A549 (cell line): Measurements from ENCODE around the gene CKAP5. TPM values are rescaled to one million over a fixed set of nuclear protein-coding genes. Genes with fewer than 3 reads are reported as not detected.

ENCODE experiments used
- ATAC-seq, 2 experiments: fragments of 200-7000 bp in 1 of 2; fragments of >200 bp in 1 of 2; cut with Nextera tagmentation in 1 of 2; cut with Tn5 transposase in 1 of 2; 3 replicates each; pipeline versions ENCODE4 v1.8.0 to v1.9.1; 2018 to 2020; ENCODE audit warnings: mild to moderate bottlenecking in 1 of 2, moderate library complexity in 1 of 2
- CTCF ChIA-PET: fragments of 300-600 bp; sonication (Branson Sonifier 250); formaldehyde crosslinking; extraction: SDS; loops from one replicate; lab custom pipeline; 2021; ENCODE audit warnings: antibody characterized with exemption, inconsistent platforms; lab: Yijun Ruan, JAX
- POLR2A ChIA-PET: fragments of 350-600 bp; formaldehyde crosslinking; extraction: SDS; loops from one replicate; lab custom pipeline; 2021; ENCODE audit warnings: antibody characterized with exemption, inconsistent platforms; lab: Yijun Ruan, JAX
- DNase-seq, 2 experiments: peaks; one replicate each; pipeline versions ENCODE4 v3.0.0 to v3.0.0-alpha.2; 2011 to 2016; ENCODE audit warnings: low read depth in 1 of 2, low spot score in 1 of 2
- FAIRE-seq: peaks from 2 replicates; lab custom pipeline; 2011; peaks lifted over from hg19 to GRCh38; lab: Jason Lieb, UNC
- H3K27ac ChIP-seq, 2 experiments: fragments of >200 bp; sonication (Bioruptor Twin); formaldehyde crosslinking; 3 replicates each; pipeline ENCODE4 v1.5.1; 2016 to 2017
- H3K4me1 ChIP-seq: fragments of >200 bp; sonication (Bioruptor Twin); formaldehyde crosslinking; 3 replicates; pipeline ENCODE4 v1.6.1; 2016
- H3K4me2 ChIP-seq: fragments of >200 bp; sonication (Bioruptor Twin); formaldehyde crosslinking; 3 replicates; pipeline ENCODE4 v1.6.1; 2016
- H3K4me3 ChIP-seq: fragments of >200 bp; sonication (Bioruptor Twin); formaldehyde crosslinking; 3 replicates; pipeline ENCODE4 v1.5.1; 2016
- H3K9me3 ChIP-seq: fragments of >200 bp; sonication (Bioruptor Twin); formaldehyde crosslinking; 3 replicates; pipeline ENCODE4 v1.6.1; 2016
- ATOH8 ChIP-seq: fragments of 250-450 bp; sonication (Bioruptor Pico); IDR thresholded peaks from 2 replicates; pipeline ENCODE4 v1.5.0; 2020; ENCODE audit warnings: low read depth, mild to moderate bottlenecking, moderate library complexity
- CBX8 ChIP-seq: fragments of 200-600 bp; sonication (generic); IDR thresholded peaks from 2 replicates; pipeline ENCODE4 v1.6.1; 2016
- CEBPB ChIP-seq, 2 experiments: fragments of >200 bp in 1 of 2; sonication (Bioruptor Twin) in 1 of 2; formaldehyde crosslinking in 1 of 2; IDR thresholded peaks; 2 replicates each; pipeline ENCODE4 v1.6.1; 2012 to 2016
- CHD4 ChIP-seq: fragments of 200-600 bp; sonication (generic); IDR thresholded peaks from 2 replicates; pipeline ENCODE4 v1.6.1; 2016; ENCODE audit warnings: antibody characterized with exemption, mild to moderate bottlenecking, borderline replicate concordance
- FOSB ChIP-seq: fragments of 250-450 bp; sonication (Bioruptor Pico); IDR thresholded peaks from 2 replicates; pipeline ENCODE4 v1.5.0; 2020; ENCODE audit warnings: mild to moderate bottlenecking, moderate library complexity
- HMGXB4 ChIP-seq: fragments of 250-450 bp; sonication (Bioruptor Pico); IDR thresholded peaks from 2 replicates; pipeline ENCODE4 v1.5.0; 2021; ENCODE audit warnings: mild to moderate bottlenecking, moderate library complexity, borderline replicate concordance
- MAFK ChIP-seq: fragments of 450-650 bp; IDR thresholded peaks from 2 replicates; pipeline ENCODE4 v1.6.1; 2014; ENCODE audit not compliant: partially characterized antibody
- NFE2L2 ChIP-seq: fragments of 150-350 bp; conservative IDR thresholded peaks from 2 replicates; pipeline ENCODE4 v1.6.1; 2014; ENCODE audit warnings: low read length
- PBX3 ChIP-seq: IDR thresholded peaks from 2 replicates; pipeline ENCODE4 v1.6.1; 2012
- RCOR1 ChIP-seq: fragments of 150-350 bp; IDR thresholded peaks from 2 replicates; pipeline ENCODE4 v1.6.1; 2014; ENCODE audit warnings: antibody characterized with exemption, low read length, low read depth
- RFX5 ChIP-seq: fragments of 450-650 bp; IDR thresholded peaks from 2 replicates; pipeline ENCODE4 v1.7.1; 2014; ENCODE audit warnings: antibody characterized with exemption, mild to moderate bottlenecking, moderate library complexity
- TFCP2L1 ChIP-seq: fragments of 250-450 bp; sonication (Bioruptor Pico); IDR thresholded peaks from 2 replicates; pipeline ENCODE4 v1.5.0; 2021; ENCODE audit warnings: mild to moderate bottlenecking
- TP53 ChIP-seq: fragments of 250-450 bp; sonication (Bioruptor Pico); IDR thresholded peaks from 2 replicates; pipeline ENCODE4 v1.5.0; 2021; ENCODE audit warnings: mild to moderate bottlenecking, moderate library complexity
- ZC3H11A ChIP-seq: fragments of 450-650 bp; IDR thresholded peaks from 2 replicates; pipeline ENCODE4 v1.6.1; 2014; ENCODE audit warnings: antibody characterized with exemption, mild to moderate bottlenecking
- ZNF302 ChIP-seq: fragments of 250-450 bp; sonication (Bioruptor Pico); IDR thresholded peaks from 2 replicates; pipeline ENCODE4 v1.9.0; 2021; ENCODE audit warnings: inconsistent platforms, mild to moderate bottlenecking, moderate library complexity
- ZSCAN20 ChIP-seq: fragments of 250-450 bp; sonication (Bioruptor Pico); IDR thresholded peaks from 2 replicates; pipeline ENCODE4 v1.8.0; 2022; ENCODE audit warnings: mild to moderate bottlenecking, moderate library complexity
- WGBS: methylation state at CpG from one replicate; pipeline ENCODE4 v1.1.6; 2017; ENCODE audit errors: missing lambda C conversion rate; 5-methylcytosine and 5-hydroxymethylcytosine counted together
- polyA plus RNA-seq, 4 experiments: library from polyadenylated mRNA; depleted of rRNA in 3 of 4; stranded (reverse); fragments of >200 nt; fragmentation: RNase III in 1 of 4; extraction: RNeasy Plus Mini Kit Qiagen cat#74134 plus additional on column Dnase treatment in 1 of 4; gene quantifications; 2 replicates in 3 of 4; 3 replicates in 1 of 4; pipeline ENCODE4 v1.2.3, GENCODE V29; 2011 to 2017
- TF ChIP-seq, protein P1 (sequence below): IDR thresholded peaks from 2 replicates; pipeline ENCODE4 v1.6.1; 2012
- TF ChIP-seq, protein P2 (sequence below): IDR thresholded peaks from 2 replicates; pipeline ENCODE4 v1.6.1; 2012; ENCODE audit warnings: low read depth, borderline replicate concordance

CKAP5 gene
- polyA plus RNA-seq, 2 of the 4 experiments (the other 2 are of a cell fraction), result 66.3 to 173 TPM

DNA sequence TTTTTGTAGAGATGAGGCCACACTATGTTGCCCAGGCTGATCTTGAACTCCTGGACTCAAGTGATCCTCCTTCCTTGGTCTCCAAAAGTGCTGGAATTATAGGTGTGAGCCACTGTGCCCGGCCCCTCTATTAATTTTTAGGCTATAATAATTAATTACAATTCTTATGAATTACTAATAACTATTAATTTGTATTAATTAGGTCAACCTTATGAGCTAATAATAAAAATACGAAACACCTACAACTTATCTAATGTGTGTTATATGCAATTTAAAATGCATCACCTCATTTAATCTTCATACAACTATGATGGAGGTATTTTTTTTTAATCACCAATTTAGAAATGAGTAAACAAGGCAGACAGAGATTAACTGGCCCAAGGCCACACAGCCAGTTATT lies 46.0 kb upstream of the CKAP5 start:
- CTCF ChIA-PET, result interaction anchor here (1.0 to 7.3 kb wide), 5 partner anchors 24 to 270 kb away, joined by 3 to 120 read pairs (median 5); no protein-coding TSS in a partner anchor
- no peak overlapping the region for H3K4me2 ChIP-seq
- ATAC-seq (no peak), FAIRE-seq (no peak), DNase-seq (no peak)
- H3K4me1 ChIP-seq, result no peaks in the 10 kb centered on the region
- H3K4me3 ChIP-seq, result no peak overlapping the region
- POLR2A ChIA-PET, result no interaction called here
- TF ChIP-seq RFX5 (no peak), ZC3H11A (no peak), PBX3 (no peak)
- TF ChIP-seq, protein P1, sequence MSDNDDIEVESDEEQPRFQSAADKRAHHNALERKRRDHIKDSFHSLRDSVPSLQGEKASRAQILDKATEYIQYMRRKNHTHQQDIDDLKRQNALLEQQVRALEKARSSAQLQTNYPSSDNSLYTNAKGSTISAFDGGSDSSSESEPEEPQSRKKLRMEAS, result no peak
- 80% methylated on average over 2 of the region's 2 CpGs for WGBS
- no peaks in the 10 kb centered on the region for H3K9me3 ChIP-seq
- no peak overlapping the region for H3K27ac ChIP-seq

GRCh38 chr11:46890665-46891064 lies 44.6 kb upstream of the CKAP5 start:
- H3K4me1 ChIP-seq, result no peaks in the 10 kb centered on the region
- TF ChIP-seq CHD4 (no peak), CBX8 (no peak), CEBPB (IDR thresholded peaks at IDR 0.05) (no peak), FOSB (no peak), ZC3H11A (no peak), NFE2L2 (no peak), HMGXB4 (no peak), MAFK (no peak), ZSCAN20 (CRISPR knock-in tag) (no peak), ZNF302 (CRISPR knock-in tag) (no peak), TFCP2L1 (CRISPR knock-in tag) (no peak), TP53 (CRISPR knock-in tag) (no peak), RCOR1 (no peak), ATOH8 (CRISPR knock-in tag) (no peak)
- TF ChIP-seq, protein P1, result no peak
- TF ChIP-seq, protein P2, sequence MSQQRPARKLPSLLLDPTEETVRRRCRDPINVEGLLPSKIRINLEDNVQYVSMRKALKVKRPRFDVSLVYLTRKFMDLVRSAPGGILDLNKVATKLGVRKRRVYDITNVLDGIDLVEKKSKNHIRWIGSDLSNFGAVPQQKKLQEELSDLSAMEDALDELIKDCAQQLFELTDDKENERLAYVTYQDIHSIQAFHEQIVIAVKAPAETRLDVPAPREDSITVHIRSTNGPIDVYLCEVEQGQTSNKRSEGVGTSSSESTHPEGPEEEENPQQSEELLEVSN, result no peak
- ChIA-PET CTCF (interaction anchor here (0.8 to 7.3 kb wide), 7 partner anchors 11 to 272 kb away, joined by 3 to 120 read pairs (median 5); no protein-coding TSS in a partner anchor), POLR2A (no interaction called here)
- H3K27ac ChIP-seq, result no peak overlapping the region
- FAIRE-seq (no peak), ATAC-seq (no peak), DNase-seq (no peak)
- 95% methylated on average over 2 of the region's 2 CpGs for WGBS
- no peaks in the 10 kb centered on the region for H3K9me3 ChIP-seq
- H3K4me3 ChIP-seq, result no peak overlapping the region
- no peak overlapping the region for H3K4me2 ChIP-seq
